DOHH2 (cell line): ENCODE data around the gene MRM2.

Experiments used
- EZH2phosphoT487 ChIP-seq: fragments of 200-600 bp; sonication (generic); IDR thresholded peaks from 2 replicates; pipeline ENCODE4 v1.6.1; 2017; ENCODE audit warnings: borderline replicate concordance, mild to moderate bottlenecking, antibody characterized with exemption, low read length, moderate library complexity, mixed read lengths
- TF ChIP-seq, protein P1 (sequence below): fragments of 200-600 bp; sonication (generic); IDR thresholded peaks from one replicate; pipeline ENCODE4 v1.5.1; 2014; ENCODE audit warnings: antibody characterized with exemption, mild to moderate bottlenecking, low read depth, low read length; ENCODE audit not compliant: poor library complexity, severe bottlenecking

DNA sequence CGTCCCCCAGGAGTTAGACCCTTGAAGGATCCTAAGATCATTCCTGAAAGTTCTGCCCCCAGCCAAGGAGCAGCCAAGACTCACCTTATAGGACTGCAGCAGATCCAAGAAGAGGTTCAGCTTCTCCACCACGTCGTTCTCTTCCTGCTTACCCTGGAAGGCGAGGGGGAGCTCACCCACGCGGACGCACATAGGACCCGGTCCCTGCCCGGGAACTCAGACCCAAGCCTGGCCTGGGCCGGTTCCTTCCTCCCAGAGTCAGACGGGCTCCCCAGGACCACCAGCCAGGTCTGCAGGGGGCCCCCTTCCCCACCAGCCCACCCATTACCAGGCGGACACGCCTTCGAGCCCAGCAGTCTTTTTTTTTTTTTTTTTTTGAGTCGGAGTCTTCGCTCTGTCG lies 15.6 kb upstream of the MRM2 start:
- TF ChIP-seq, protein P1, sequence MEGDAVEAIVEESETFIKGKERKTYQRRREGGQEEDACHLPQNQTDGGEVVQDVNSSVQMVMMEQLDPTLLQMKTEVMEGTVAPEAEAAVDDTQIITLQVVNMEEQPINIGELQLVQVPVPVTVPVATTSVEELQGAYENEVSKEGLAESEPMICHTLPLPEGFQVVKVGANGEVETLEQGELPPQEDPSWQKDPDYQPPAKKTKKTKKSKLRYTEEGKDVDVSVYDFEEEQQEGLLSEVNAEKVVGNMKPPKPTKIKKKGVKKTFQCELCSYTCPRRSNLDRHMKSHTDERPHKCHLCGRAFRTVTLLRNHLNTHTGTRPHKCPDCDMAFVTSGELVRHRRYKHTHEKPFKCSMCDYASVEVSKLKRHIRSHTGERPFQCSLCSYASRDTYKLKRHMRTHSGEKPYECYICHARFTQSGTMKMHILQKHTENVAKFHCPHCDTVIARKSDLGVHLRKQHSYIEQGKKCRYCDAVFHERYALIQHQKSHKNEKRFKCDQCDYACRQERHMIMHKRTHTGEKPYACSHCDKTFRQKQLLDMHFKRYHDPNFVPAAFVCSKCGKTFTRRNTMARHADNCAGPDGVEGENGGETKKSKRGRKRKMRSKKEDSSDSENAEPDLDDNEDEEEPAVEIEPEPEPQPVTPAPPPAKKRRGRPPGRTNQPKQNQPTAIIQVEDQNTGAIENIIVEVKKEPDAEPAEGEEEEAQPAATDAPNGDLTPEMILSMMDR, result no peak
- no peak for TF ChIP-seq EZH2phosphoT487
